ENCODE measurements around the gene PLD6.
"Not testable (repeated sequence)": the region's sequence is repeated elsewhere in the genome, so short reads cannot be mapped to it uniquely, and the experiment has no call there.

Gene PLD6

GRCh38 chr17:17196776-17197175, 9.4 kb downstream of the PLD6 start:
- DNase-seq = no peak

DNA sequence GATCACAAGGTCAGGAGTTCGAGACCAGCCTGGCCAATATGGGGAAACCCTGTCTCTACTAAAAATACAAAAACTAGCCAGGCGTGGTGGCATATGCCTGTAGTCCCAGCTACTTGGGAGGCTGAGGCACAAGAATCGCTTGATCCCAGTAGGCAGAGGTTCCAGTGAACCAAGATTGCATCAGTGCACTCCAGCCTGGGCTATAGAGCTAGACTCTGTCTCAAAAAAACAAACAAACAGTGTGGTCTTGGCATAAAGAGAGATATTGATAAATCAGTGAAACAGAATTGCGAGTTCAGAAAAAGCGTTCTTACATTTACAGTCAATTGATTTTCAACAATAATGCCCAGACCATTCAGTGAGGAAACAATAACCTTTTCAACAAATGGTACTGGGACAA, 10.7 kb downstream of the PLD6 start:
- DNase-seq = not testable (repeated sequence)

- DNase-seq = no peak
Measured at GRCh38 chr17:17191961-17192381, 14.2 kb downstream of the PLD6 start.

DNA sequence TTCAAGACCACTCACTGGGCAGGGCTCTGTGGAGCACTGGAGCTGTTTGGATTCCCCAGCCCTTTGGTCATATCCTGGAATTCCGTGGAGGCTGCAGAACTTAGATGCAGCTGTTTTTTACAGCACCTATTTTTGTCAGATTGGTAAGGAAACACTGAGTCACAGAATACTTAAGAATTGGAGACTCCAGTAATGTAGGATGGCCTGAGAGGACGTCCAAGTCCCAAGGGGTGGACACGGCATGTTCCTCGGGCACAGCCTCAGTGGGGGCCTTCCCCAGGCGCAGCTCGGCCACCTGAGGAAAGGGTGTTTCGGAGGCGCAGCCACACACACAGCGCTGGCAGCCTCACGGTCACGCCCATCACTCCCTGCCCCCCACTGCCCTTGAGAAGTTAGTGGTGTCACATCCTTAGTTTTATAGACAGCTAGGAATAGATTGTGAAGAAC, 14.8 kb downstream of the PLD6 start:
- DNase-seq = no peak

GRCh38 chr17:17190188-17190587, 15.9 kb downstream of the PLD6 start:
- no peak for DNase-seq

DNA sequence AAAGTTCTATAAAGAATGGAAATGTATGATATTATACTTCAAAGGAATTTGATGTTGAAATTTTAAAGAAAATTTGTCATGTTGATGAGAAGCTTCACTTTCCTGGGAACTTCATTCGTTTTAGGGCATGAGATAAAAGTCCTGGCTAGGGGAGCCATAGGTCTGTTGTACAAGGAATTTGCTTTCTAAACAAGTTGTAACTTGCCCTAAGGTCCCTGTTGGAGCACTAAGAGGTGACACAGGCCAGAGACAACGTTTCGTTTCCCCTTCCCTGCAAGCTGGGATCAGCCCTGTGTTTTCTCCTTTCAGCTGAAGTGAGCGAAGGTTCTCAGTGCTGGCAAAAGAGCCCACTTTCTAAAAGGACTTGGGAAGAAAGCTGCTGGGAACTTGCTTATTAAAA, 16.6 kb downstream of the PLD6 start:
- DNase-seq = no peak

- DNase-seq = no peak
Measured at GRCh38 chr17:17188586-17188985, 17.5 kb downstream of the PLD6 start.

DNA sequence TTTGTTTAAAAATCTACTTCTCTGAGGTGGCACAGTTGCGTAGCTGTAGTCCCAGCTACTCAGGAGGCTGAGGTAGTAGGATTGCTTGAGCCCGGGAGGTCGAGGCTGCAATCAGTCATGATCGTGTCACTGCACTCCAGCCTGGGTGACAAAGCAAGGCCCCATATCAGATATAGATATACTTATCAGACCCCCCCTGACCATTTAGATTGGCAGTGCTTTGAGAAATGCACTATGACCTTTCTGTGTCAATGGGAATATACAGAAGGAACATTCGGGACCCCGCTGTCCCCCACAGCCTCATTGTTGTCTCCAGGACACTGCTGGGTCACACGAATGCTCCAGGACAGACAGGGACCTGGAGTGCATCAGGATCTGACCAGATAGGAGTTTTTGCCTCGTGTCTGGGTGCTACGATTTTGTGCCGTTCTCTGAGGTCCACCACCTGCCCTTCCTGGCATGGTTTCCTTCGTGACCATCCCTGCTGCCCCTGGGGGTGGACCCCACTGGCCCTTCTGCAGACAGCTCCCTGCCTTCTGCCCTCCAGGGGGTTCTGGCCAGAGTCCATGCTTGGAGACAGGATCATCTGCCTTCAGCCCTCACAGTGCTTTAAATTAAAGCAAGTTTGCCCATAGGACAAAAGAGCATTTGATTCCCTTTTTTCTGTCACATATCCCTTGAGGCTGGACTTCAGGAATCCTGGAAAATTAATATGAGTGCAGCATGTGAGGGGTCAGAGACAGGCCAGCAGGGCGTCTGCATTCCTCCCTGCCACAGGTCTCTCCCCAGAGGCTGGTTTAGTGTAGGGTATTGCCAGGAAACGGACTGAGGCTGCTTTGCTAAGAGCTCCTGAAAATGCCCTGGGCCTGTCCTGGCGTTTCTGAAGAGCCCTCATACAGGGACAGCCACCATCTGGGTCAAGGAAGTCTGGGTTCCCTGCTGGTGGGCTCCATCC, 19.3 kb downstream of the PLD6 start:
- DNase-seq = no peak

- no peak for DNase-seq
Measured at GRCh38 chr17:17186051-17186450, 20.1 kb downstream of the PLD6 start.

DNA sequence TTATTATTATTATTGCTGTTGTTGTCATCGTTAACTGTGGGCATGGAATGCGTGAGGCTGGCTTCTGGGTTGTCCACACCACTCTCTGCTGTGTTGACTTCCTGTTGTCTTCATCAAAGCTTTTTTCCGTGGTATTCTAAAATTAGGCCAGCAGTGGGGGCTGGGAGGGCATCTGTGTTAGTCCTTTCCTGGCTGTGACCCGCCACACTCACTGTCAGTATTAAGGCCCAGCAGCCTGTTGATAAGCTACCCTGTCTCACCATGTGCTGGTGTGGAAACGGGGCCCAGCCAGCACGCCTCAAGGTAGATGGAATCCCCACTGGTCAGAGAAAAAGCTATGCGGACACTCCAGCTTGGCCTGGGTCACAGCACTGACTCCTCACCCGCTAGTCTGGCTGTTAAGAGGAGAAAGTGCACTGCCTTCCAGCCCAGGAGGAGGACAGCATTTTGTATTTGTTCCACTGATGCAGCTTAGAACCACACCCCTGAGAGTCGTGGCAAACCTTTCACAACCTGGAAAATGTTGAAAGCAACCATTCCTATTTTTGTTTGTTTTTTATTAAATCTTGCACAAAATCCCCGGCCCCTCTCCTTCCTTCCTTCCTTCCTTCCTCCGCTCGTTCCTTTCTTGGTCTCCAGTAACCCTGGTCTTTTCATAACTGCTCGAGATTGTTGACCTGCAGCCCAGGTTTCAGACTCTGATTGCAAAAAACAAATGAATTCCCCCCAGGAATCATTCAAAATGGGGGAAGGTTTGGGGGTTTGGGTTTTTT, 21.0 kb downstream of the PLD6 start:
- DNase-seq = not testable (repeated sequence)

DNA sequence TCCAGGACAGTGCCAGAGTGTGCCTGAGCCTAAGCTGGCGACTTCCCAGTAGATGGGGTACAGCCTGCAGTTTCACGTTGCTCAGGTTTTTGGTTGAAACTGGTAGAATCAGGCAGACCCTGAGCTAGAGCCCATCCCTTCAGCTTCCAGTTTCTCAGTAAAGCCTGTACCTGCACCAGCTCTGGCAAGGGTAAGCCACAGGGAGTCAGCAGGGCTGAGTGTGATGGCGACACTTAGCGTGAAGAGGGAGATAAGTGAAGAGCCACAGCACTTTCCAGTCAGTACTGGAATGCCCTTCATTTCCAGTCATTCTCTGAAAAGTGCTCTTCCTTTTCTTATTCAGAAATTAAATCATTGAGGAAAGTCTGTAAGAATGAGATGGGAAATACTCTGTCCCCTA, 22.4 kb downstream of the PLD6 start:
- no peak for DNase-seq

DNA sequence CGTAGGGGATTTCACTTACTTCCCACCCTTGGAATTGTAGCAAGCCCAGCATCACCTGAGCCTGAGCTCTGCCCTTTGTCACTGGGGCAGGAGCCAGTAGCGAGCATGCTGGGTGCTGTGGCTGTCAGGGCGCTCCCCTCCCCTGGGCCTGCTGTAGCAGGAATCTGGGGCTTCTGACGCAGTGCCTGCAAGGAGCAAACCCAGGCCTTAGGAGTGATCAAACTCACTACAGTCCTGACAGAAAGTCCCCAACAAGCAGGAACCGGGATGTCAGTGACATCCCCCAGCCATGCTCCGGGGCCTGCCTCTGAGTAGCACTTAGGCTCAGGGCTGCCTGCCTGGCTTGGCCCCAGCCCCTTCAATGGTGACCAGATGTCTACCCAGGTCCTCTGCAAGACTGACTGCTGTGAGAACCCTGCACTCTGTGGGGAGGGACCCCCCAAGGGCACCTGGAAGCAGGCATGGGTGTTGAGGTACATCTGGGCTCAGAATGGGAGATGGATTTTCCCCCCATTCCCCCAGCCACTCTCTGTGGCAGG, 23.5 kb downstream of the PLD6 start:
- DNase-seq = no peak

DNA sequence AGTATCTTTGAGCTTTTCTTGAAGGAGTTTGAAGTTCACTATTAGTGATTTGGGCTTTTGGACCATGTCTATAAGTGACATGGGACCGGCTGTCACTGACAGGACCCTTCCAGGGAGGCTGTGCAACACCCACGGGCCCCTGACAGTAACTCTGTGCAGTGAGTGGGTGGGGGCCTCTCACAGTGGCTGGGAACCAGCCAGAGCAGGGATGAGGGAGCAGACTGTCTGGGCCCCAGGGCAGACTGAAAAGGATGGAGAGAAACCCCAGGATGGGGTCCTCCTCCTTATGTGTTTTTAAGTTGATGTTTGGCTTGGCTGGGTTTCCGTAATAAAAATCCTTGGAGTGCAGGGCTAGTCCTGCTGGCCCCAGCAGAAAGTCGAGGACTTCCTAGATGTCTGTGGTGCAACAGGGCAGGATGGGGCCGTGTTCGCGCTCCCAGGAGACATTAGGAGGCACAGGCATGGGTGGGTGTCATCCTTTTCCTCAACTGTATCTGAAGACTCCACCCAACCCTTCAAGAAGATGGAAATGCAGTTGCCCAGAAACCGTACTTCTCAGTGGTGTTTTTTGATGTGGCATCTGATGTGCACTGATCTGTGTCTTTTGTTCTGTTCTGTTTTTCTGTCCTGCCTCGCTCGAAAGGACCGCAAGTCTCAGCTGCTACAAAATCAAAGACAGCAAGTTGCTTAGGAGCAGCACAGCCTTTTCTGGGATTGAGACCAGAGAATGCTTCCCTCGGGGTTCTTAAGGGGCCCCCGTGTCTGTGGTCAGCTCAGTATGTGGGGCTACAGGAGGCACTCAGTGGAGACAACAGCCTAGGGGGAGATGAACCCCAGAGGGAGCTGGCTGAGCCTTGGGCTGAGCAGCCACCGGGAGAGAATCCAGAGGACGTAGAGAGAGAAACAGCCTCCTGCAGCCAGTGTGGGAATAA, 24.2 kb downstream of the PLD6 start:
- no peak for DNase-seq

DNA sequence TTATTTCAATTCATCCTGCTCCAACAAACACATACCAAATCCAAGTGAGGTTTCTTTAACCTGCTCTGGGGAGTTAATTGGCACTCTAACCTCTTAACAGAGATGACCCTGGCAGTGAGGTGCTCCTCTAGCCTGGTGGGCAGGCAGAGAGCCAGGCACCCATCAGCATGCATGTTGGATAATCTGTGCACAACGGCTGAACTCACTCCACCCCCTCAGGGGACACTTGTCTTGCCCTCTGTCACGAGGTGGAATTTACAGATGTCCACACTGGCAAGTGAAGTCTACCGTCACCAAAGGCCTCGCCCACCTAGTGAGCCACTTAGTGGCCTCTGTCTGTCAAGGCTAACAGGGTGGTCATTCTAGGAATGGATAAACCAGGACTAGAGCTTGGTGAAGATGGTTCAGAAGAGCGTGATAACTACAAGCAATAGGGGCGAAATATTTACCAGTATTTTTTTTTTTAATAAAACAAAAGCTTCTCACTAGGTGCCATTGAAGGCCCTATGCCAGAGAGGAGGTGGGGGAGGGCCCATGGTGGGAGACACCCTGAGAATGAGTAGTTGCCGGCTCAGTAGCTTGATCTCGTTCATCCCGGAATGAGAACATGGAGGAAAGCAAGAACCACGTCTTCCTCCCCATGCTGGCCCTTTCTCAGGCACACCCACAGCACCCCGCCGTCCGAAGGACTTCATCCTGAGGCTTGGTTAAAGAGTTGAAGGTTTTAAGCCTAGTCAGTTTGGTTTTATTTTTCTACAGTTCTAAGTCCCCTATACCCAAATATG, 25.2 kb downstream of the PLD6 start:
- no peak for DNase-seq

- DNase-seq = no peak
Measured at GRCh38 chr17:17180141-17180603, 26.0 kb downstream of the PLD6 start.

GRCh38 chr17:17179371-17179827, 26.7 kb downstream of the PLD6 start:
- no peak for DNase-seq

DNA sequence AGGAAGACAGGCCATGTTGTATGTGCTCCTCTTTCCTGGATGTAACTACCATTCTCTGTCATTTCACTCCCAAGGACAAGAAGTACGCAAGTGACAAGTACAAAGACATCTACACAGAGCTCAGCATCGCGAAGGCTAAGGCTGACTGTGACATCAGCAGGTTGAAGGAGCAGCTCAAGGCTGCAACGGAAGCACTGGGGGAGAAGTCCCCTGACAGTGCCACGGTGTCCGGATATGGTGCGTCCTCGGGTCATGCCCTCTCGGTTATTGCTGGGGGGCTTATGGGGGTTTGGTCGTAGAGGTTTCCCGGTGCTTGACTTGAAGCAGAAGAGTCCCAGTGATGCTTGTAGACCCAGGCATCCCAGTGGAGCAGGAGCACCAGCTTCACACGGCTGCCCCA, 29.0 kb downstream of the PLD6 start:
- DNase-seq = no peak

- DNase-seq = no peak
Measured at GRCh38 chr17:17176341-17176740, 29.8 kb downstream of the PLD6 start.

DNA sequence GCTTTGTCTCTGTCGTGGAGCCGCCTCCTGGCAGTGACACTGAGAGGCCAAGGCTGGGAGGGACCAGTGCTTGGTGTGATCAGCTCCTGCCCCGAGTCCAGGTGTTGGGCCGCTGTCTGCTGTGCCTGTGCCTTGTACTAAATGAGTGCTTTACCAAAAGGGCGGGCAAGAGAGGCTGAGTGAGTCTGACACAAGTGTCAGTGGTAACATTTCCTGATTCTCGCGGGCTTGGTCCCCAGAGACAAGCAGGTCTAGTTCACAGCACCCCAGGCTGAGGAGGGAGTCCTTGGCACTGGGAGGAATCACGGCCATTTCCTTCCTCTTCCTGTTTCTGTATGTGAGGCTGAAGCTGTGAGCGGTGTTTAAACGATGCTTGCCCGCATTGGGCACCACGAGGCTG, 30.2 kb downstream of the PLD6 start:
- no peak for DNase-seq

GRCh38 chr17:17175340-17175739, 30.8 kb downstream of the PLD6 start:
- DNase-seq = no peak

DNA sequence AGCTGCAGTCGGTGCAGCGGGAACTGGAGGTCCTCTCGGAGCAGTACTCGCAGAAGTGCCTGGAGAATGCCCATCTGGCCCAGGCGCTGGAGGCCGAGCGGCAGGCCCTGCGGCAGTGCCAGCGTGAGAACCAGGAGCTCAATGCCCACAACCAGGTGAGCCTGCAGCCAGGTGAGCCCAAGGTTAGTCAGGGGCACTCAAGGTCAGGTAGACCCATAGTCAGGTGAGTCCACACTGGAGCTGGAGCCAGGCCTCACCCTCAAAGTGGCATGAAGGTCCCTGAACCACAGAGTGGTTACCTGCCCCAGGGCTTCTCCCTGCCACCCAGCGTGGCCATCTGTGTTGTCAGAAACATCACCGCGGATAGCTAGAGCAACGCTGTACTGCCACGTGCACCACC, 32.2 kb downstream of the PLD6 start:
- no peak for DNase-seq
